HUES48 (cell line): ENCODE measurements around the gene ZNF320.
"Not testable (repeated sequence)": the region's sequence is repeated elsewhere in the genome, so short reads cannot be mapped to it uniquely, and the experiment has no call there.

Experiments
- H3K27ac ChIP-seq: one replicate; pipeline ENCODE4 v1.7.0; 2013; ENCODE audit warnings: low read depth, low read length, inconsistent platforms
- H3K27me3 ChIP-seq: 2 replicates; pipeline ENCODE4 v1.6.1; 2013; ENCODE audit warnings: mild to moderate bottlenecking, low read length; ENCODE audit not compliant: control insufficient read depth, insufficient read depth
- H3K36me3 ChIP-seq: 2 replicates; pipeline ENCODE4 v1.6.1; 2013; ENCODE audit warnings: low read length; ENCODE audit not compliant: control insufficient read depth, insufficient read depth
- H3K4me1 ChIP-seq: 2 replicates; pipeline ENCODE4 v1.6.1; 2013; ENCODE audit warnings: mild to moderate bottlenecking, low read length; ENCODE audit not compliant: control insufficient read depth, insufficient read depth
- H3K4me3 ChIP-seq: 2 replicates; pipeline ENCODE4 v1.5.1; 2013; ENCODE audit warnings: mild to moderate bottlenecking, low read depth, low read length
- H3K9ac ChIP-seq: 2 replicates; pipeline ENCODE4 v1.6.1; 2013; ENCODE audit warnings: mild to moderate bottlenecking, low read depth, low read length, moderate library complexity
- H3K9me3 ChIP-seq: 2 replicates; pipeline ENCODE4 v1.6.1; 2013; ENCODE audit warnings: low read length; ENCODE audit not compliant: control insufficient read depth, insufficient read depth

Gene ZNF320

DNA sequence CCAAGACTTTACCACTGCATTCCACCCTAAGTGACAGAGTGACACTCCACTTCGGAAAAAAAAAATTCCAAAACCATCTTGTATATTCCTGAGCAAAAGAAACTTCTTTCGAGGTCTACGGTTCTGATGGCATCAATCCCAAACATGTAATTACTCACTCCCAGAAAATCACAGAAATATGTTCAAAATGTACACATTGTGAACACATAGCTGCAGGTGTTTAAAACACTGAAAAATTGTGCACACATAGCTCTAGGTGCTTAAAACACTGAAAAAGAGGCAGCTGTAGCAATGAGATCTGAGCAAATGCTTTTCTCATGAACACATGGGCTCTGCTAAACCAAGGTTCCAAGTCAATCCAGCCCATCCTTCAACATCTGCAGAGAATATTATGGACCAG, 26.0 kb downstream of the ZNF320 start:
- H3K4me1 ChIP-seq: no peaks in the 10 kb centered on the region
- no peak overlapping the region for H3K4me3 ChIP-seq
- no peak overlapping the region for H3K9ac ChIP-seq
- H3K27ac ChIP-seq: no peak overlapping the region
- H3K27me3 ChIP-seq: no peaks in the 10 kb centered on the region
- H3K9me3 ChIP-seq: no peaks in the 10 kb centered on the region
- H3K36me3 ChIP-seq: no peaks in the 10 kb centered on the region

DNA sequence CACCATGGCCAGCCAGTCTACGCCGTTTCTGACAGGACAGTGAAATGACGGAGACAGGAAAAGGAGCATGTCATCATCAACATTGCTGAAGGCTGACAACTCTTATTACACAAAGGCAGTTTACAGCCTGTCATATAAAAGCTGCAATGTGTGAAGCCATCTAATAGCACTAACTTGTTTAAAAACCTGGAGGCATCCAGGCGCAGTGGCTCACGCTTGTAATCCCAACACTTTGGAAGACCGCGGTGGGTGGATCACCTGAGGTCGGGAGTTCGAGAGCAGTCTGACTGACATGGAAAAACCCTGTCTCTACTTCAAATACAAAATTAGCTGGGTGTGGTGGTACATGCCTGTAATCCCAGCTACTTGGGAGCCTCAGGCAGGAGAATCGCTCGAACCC, 29.4 kb downstream of the ZNF320 start:
- not testable (repeated sequence) for H3K4me1 ChIP-seq, H3K4me3 ChIP-seq, H3K9me3 ChIP-seq, H3K36me3 ChIP-seq, H3K9ac ChIP-seq, H3K27me3 ChIP-seq, H3K27ac ChIP-seq

DNA sequence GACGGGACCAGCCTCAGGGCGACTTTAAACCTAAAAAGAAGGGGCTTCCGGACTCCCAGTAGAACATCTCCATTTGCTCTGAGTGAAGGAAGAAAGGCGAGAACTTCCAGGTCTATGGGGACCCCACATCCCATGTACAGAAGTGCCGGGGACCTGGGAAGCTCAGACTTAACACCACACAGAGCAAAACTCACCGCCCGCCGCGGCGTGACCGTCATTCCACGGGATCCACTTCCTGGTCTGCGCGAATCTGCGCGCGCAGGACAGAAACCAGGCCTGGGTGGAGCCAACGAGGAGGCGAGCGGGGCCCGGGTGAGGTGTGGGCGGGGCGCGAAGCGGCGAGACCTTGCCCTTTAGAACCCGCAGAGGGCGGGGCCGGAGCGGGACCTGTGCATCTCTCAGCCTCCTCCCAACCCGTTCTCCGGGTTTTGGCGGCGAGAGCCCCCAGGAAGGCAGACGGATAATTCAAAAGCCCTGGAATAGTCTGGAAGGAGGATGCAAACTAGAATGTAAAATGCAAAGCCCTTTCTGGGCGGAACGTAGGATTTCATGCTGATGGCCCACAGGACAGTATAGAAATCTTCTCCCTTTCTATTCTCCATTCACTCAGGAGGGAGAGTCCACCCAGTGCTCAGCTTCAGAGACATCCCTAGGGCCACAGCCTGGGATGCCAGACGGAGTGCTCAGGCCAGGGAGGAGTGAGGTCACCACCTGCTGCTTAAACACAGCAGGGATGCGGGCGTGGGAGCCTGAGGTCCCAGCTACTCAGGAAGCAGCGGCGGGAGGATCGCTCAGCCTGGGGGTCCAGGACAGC, 39.9 kb downstream of the ZNF320 start, which contains the start of gene ZNF468:
Gene ZNF468 (minus strand): TSS at position 242 of the 814 bp plus-strand sequence. CDS start 3,347 bp downstream, outside the sequence.
- not testable (repeated sequence) for H3K9me3 ChIP-seq, H3K27me3 ChIP-seq, H3K9ac ChIP-seq, H3K4me1 ChIP-seq
- Histone ChIP-seq H3K27ac (peak within 1 kb of the TSS; percentile 84), H3K4me3 (peak within 1 kb of the TSS; percentile 98), H3K36me3 (peaks cover 13% of the 10 kb centered on the region)

DNA sequence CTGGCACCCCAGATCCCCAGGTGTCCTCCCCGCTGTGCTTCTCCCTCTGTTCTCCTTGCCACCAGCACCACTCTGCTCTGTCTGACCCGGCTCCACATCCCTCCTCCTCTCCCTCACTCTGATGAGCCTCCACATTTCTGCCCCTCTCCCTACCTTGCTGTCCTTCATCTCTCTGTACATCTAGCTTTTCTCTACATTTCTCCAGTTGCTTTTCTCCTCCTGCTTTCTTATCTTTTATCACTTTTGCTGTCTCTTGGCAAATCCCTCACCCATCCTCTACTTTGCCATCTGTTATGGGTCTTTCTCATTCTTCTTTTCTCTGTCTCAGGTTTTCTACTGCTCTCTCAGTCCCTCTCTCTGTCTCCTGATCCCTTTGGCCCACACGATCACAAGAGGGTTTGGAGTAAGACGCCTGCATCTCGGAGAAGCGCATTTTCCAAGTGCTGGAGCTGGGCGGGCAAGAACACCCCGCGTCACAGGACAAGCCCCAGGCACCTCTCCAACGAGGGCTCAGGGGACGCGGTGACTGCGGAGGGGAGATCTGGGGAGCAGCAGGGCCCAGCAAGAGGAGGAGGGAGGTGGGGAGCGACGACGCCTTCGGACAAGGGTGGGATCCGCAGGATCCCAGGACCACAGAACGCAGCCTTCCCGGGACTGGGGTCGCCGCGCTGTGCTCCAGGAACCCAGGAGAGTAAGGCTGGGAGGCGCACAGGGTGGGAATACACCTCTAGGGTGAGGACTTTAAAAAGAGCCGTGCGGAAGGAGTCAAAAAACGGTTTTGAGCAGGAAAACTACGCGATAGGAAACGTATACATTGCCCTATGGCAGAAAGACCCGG, 40.7 kb downstream of the ZNF320 start:
- Histone ChIP-seq H3K36me3 (peaks cover 19% of the 10 kb centered on the region), H3K4me3 (peak overlapping the region; percentile 98)
- not testable (repeated sequence) for H3K9ac ChIP-seq, H3K27ac ChIP-seq, H3K9me3 ChIP-seq, H3K27me3 ChIP-seq, H3K4me1 ChIP-seq
